CD4-positive, alpha-beta memory T cell (primary cell): ENCODE results near the gene DNMT3A. TPM values are rescaled to one million over a fixed set of nuclear protein-coding genes. Genes with fewer than 3 reads are reported as not detected.

ENCODE experiments used
- CTCF ChIA-PET: fragments of 350-600 bp; sonication (Branson Sonifier 250); formaldehyde crosslinking; loops from one replicate; lab custom pipeline; 2021; ENCODE audit warnings: inconsistent platforms; ENCODE audit not compliant: partially characterized antibody; lab: Charles Lee
- POLR2A ChIA-PET: fragments of 350-600 bp; sonication (Branson Sonifier 250); formaldehyde crosslinking; loops from one replicate; lab custom pipeline; 2021; ENCODE audit not compliant: partially characterized antibody; lab: Charles Lee
- DNase-seq, 5 donors: peaks; one replicate each; pipeline versions ENCODE4 v3.0.0 to v3.0.0-alpha.2; 2020 to 2022; ENCODE audit warnings: mixed read lengths in 1 of 5
- H3K27ac ChIP-seq: one replicate; pipeline ENCODE4 v1.7.0; 2013; ENCODE audit warnings: low read depth, low read length
- H3K27me3 ChIP-seq: 2 replicates; pipeline ENCODE4 v1.7.0; 2013; ENCODE audit warnings: mild to moderate bottlenecking, low read length, moderate library complexity; ENCODE audit not compliant: insufficient read depth
- H3K36me3 ChIP-seq: 2 replicates; pipeline ENCODE4 v1.7.0; 2013; ENCODE audit warnings: mild to moderate bottlenecking, low read length, moderate library complexity; ENCODE audit not compliant: insufficient read depth
- H3K4me1 ChIP-seq: 2 replicates; pipeline ENCODE4 v1.7.0; 2013; ENCODE audit warnings: mild to moderate bottlenecking, low read length, moderate library complexity; ENCODE audit not compliant: insufficient read depth
- H3K4me3 ChIP-seq, 2 donors: one replicate each; pipeline ENCODE4 v1.7.0; 2013; ENCODE audit warnings: low read length in 2 of 2, mild to moderate bottlenecking in 1 of 2
- H3K9me3 ChIP-seq, 2 donors: one replicate each; pipeline ENCODE4 v1.7.0; 2013; ENCODE audit warnings: low read length in 2 of 2, control low read depth in 1 of 2; ENCODE audit not compliant: control insufficient read depth in 1 of 2
- H3K27ac Mint-ChIP-seq, 7 donors: one replicate each; pipeline ENCODE4 v1.8.0; 2020 to 2021; ENCODE audit warnings: mixed read lengths in 7 of 7, mild to moderate bottlenecking in 6 of 7, inconsistent platforms in 3 of 7, moderate library complexity in 3 of 7
- H3K27me3 Mint-ChIP-seq, 2 donors: one replicate each; pipeline ENCODE4 v1.8.0; 2020 to 2021; ENCODE audit warnings: mixed read lengths in 2 of 2
- H3K36me3 Mint-ChIP-seq, 2 donors: one replicate each; pipeline ENCODE4 v1.8.0; 2020 to 2021; ENCODE audit warnings: mixed read lengths in 2 of 2, inconsistent platforms in 1 of 2, mild to moderate bottlenecking in 1 of 2
- H3K4me1 Mint-ChIP-seq, 4 donors: one replicate each; pipeline ENCODE4 v1.8.0; 2020 to 2021; ENCODE audit warnings: mixed read lengths in 4 of 4, mild to moderate bottlenecking in 1 of 4
- H3K4me3 Mint-ChIP-seq, 8 donors: one replicate each; pipeline ENCODE4 v1.8.0; 2020 to 2021; ENCODE audit warnings: mixed read lengths in 8 of 8, mild to moderate bottlenecking in 7 of 8, moderate library complexity in 6 of 8, inconsistent platforms in 3 of 8
- H3K9me3 Mint-ChIP-seq, 8 donors: one replicate each; pipeline ENCODE4 v1.8.0; 2020 to 2021; ENCODE audit warnings: mixed read lengths in 8 of 8, mild to moderate bottlenecking in 5 of 8, inconsistent platforms in 3 of 8, moderate library complexity in 1 of 8
- intact Hi-C: fragments of 100-400 bp; cut with micrococcal nuclease; formaldehyde crosslinking; loops from one replicate; pipeline ENCODE4 v1.15.1; 2023
- polyA plus RNA-seq, 2 donors: library from polyadenylated mRNA; unstranded; fragments of 300-500 nt; fragmentation: Illumina TruSeq; gene quantifications; one replicate each; pipeline ENCODE4 v1.2.3, GENCODE V29; 2021
- total RNA-seq, 2 experiments: library from RNA; stranded (reverse); gene quantifications; one replicate each; pipeline ENCODE4 v1.2.3, GENCODE V29; 2021

The DNMT3A gene
- total and polyA plus RNA-seq, 4 experiments from 2014 or later: 7.5 to 71.6 (median 38.4) TPM

DNA sequence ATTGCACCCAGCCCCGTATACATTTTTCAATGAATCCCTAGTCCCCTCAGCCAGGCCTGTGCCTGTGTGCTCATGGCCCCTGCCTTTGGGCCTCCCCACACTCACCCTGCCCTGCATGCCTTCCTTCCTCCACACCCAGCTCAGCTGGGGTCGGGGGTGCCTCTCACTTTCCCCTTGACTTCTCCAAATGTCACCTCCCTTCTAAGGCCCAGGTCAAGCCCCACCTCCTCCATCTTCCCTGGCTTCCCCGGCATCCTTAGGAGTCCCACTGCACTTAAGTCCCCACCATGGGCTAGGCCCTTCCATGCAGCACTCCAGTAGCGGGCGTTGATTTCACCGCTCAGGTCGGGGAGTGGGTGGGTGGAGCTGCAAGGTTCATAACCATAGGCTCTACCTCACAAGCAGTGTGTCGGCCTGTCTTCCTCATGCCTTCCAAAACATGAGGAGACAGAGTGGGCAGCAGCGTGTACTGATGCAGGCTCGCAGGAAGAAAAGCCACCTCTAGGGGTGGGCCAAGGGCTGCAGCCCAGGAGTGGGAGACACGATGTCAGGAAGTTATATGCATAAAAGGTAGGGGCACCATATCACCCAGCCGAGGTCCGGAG, 47.7 kb downstream of the DNMT3A start:
- Mint-ChIP-seq H3K4me3 (peak overlapping the region; percentile 45 to 90 (median 78)), H3K36me3 (peaks cover 3 to 14% of the 10 kb centered on the region in 2 donors), H3K4me1 (peaks cover 28 to 43% (median 37%) of the 10 kb centered on the region in 4 donors), H3K9me3 (no peaks in the 10 kb centered on the region), H3K27me3 (no peaks in the 10 kb centered on the region), H3K27ac (peak overlapping the region; percentile 86 to 97 (median 93))
- Histone ChIP-seq H3K9me3 (no peaks in the 10 kb centered on the region), H3K36me3 (peaks cover 8% of the 10 kb centered on the region), H3K4me1 (peaks cover 52% of the 10 kb centered on the region), H3K4me3 (peak overlapping the region; percentile 32 to 39), H3K27ac (peak overlapping the region; percentile 69), H3K27me3 (no peaks in the 10 kb centered on the region)
- DNase-seq: peak in 1 of 5 donors; percentile 40
- intact Hi-C loops: no loop called here
- CTCF ChIA-PET: interaction anchor here (1.0 to 5.1 kb wide), 11 partner anchors 9 to 68 kb away, joined by 3 to 40 read pairs (median 10); no protein-coding TSS in a partner anchor
- POLR2A ChIA-PET: interaction anchor here (1.1 to 4.2 kb wide), 16 partner anchors 8 to 78 kb away, joined by 3 to 77 read pairs (median 10); no protein-coding TSS in a partner anchor

DNA sequence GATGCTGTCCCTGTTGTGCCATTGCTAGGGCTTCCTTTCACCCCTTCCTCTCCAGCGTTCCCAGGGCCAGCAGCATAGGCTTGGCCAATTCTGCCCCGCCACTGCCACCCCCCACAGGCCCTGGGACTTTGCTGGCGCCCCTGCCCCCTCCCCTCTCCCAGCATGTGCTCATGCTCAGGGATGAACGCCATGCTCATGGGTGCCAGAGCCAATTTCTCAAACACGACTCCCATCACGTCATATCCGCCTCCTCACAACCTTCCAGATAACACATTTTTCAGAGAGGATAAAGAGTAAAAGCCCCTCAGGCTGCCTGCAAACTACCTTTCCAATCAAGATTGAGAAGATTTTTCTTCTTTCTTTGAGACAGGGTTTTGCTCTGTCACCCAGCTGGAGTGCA, 48.6 kb downstream of the DNMT3A start:
- Mint-ChIP-seq H3K4me3 (no peak overlapping the region), H3K36me3 (peaks cover 6 to 9% of the 10 kb centered on the region in 2 donors), H3K27ac (peak overlapping the region; percentile 75 to 93 (median 86)), H3K4me1 (peaks cover 31 to 50% (median 41%) of the 10 kb centered on the region in 4 donors), H3K9me3 (no peaks in the 10 kb centered on the region), H3K27me3 (no peaks in the 10 kb centered on the region)
- H3K36me3 ChIP-seq: peaks cover 5% of the 10 kb centered on the region
- ChIA-PET CTCF (interaction anchor here (1.5 to 5.1 kb wide), 4 partner anchors 12 to 21 kb away, joined by 3 to 40 read pairs (median 20); no protein-coding TSS in a partner anchor), POLR2A (interaction anchor here (1.5 to 4.2 kb wide), 5 partner anchors 12 to 30 kb away, joined by 5 to 75 read pairs (median 23); no protein-coding TSS in a partner anchor)
- H3K9me3 ChIP-seq: no peaks in the 10 kb centered on the region
- H3K4me1 ChIP-seq: peaks cover 52% of the 10 kb centered on the region
- no peak overlapping the region for H3K4me3 ChIP-seq
- no peak overlapping the region for H3K27ac ChIP-seq
- intact Hi-C loops: no loop called here
- H3K27me3 ChIP-seq: no peaks in the 10 kb centered on the region
- peak in 1 of 5 donors; percentile 19 for DNase-seq

DNA sequence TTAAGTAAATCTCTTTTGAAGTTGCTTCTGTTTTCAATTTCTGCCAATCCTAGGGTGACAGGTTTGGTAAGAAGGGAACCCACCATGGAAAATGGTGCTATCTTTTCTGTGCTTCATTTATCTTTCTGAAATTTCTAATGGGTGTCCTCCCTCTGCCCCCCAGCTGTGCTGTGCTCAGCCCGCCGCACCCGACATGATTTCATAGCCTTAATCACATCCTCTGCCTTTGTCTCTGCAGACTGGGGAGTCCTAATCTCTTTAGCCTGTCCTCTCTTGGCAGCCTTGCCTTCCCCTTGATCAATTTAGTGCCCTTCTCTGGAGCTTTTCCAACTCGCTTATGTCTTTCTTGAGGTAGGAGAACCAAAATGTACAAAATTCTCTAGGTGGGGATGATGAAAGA, 49.3 kb downstream of the DNMT3A start:
- Mint-ChIP-seq H3K27ac (peak overlapping the region; percentile 8 to 93 (median 76)), H3K4me3 (no peak overlapping the region), H3K4me1 (peaks cover 31 to 50% (median 42%) of the 10 kb centered on the region in 4 donors), H3K36me3 (peaks cover 5 to 6% of the 10 kb centered on the region in 2 donors), H3K9me3 (no peaks in the 10 kb centered on the region), H3K27me3 (no peaks in the 10 kb centered on the region)
- Histone ChIP-seq H3K4me3 (no peak overlapping the region), H3K36me3 (no peaks in the 10 kb centered on the region), H3K27ac (no peak overlapping the region), H3K4me1 (peaks cover 53% of the 10 kb centered on the region), H3K9me3 (no peaks in the 10 kb centered on the region), H3K27me3 (no peaks in the 10 kb centered on the region)
- ChIA-PET POLR2A (interaction anchor here (1.4 to 4.2 kb wide), 4 partner anchors 16 to 70 kb away, joined by 3 to 75 read pairs (median 10); no protein-coding TSS in a partner anchor), CTCF (interaction anchor here (1.2 to 5.1 kb wide), 4 partner anchors 15 to 70 kb away, joined by 4 to 40 read pairs (median 14); no protein-coding TSS in a partner anchor)
- DNase-seq: no peak
- intact Hi-C loops: no loop called here

GRCh38 chr2:25290811-25291495, 50.8 kb downstream of the DNMT3A start:
- CTCF ChIA-PET: interaction anchor here (0.6 to 5.1 kb wide), 6 partner anchors 14 to 430 kb away, joined by 3 to 40 read pairs (median 4); no protein-coding TSS in a partner anchor
- Mint-ChIP-seq H3K27me3 (no peaks in the 10 kb centered on the region), H3K36me3 (peaks cover 6% of the 10 kb centered on the region in 2 donors), H3K9me3 (no peaks in the 10 kb centered on the region), H3K27ac (no peak overlapping the region), H3K4me3 (no peak overlapping the region), H3K4me1 (peaks cover 32 to 56% (median 46%) of the 10 kb centered on the region in 4 donors)
- DNase-seq: peak in 1 of 5 donors; percentile 34
- intact Hi-C loops: no loop called here
- H3K4me3 ChIP-seq: no peak overlapping the region
- H3K36me3 ChIP-seq: no peaks in the 10 kb centered on the region
- no peaks in the 10 kb centered on the region for H3K9me3 ChIP-seq
- POLR2A ChIA-PET: interaction anchor here (1.8 to 2.0 kb wide), 2 partner anchors 14 to 17 kb away, joined by 7 to 14 read pairs; no protein-coding TSS in a partner anchor
- H3K27me3 ChIP-seq: no peaks in the 10 kb centered on the region
- H3K4me1 ChIP-seq: peaks cover 57% of the 10 kb centered on the region
- H3K27ac ChIP-seq: no peak overlapping the region

GRCh38 chr2:25286723-25287483, 54.8 kb downstream of the DNMT3A start:
- Mint-ChIP-seq H3K4me1 (peaks cover 18 to 46% (median 30%) of the 10 kb centered on the region in 4 donors), H3K4me3 (peak overlapping the region in 1 of 8 donors; percentile 34), H3K9me3 (no peaks in the 10 kb centered on the region), H3K27me3 (no peaks in the 10 kb centered on the region), H3K36me3 (peaks cover 4 to 18% of the 10 kb centered on the region in 2 donors), H3K27ac (peak overlapping the region; percentile 85 to 99 (median 97))
- intact Hi-C loops: loop anchor here (1.0 to 5.0 kb wide), 5 partner anchors 8 to 1045 kb away; no protein-coding TSS in a partner anchor
- Histone ChIP-seq H3K27ac (peak overlapping the region; percentile 63), H3K4me3 (no peak overlapping the region), H3K36me3 (peaks cover 8% of the 10 kb centered on the region), H3K9me3 (no peaks in the 10 kb centered on the region), H3K4me1 (peaks cover 44% of the 10 kb centered on the region), H3K27me3 (no peaks in the 10 kb centered on the region)
- ChIA-PET CTCF (interaction anchor here (1.3 to 3.8 kb wide), 7 partner anchors 8 to 76 kb away, joined by 4 to 38 read pairs (median 14); partner anchors contain the start of gene DNMT3A), POLR2A (interaction anchor here (1.1 to 4.7 kb wide), 16 partner anchors 8 to 494 kb away, joined by 3 to 100 read pairs (median 15); partner anchors contain the start of genes CENPO and PTRHD1)
- peak in 1 of 5 donors; percentile 35 for DNase-seq

DNA sequence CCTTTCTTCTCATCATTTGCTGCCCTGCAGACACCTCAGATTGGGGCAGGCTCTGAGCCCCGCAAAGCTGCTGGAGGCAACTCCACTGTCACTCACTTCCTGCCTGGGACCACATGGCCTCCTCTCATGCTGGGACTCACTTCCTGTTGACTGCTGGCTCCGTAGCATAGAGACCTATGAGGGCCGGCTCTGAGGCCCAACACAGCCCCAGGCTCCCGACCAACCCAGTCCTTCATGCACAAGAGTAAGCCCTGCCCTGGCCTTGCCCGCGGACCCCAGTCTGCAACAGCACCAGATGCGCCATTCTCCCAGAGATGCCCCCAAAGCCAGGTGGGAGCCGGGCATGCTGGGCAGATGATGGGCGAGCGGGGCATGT, 55.7 kb downstream of the DNMT3A start:
- H3K4me3 Mint-ChIP-seq: peak overlapping the region; percentile 17 to 91 (median 76)
- peak overlapping the region; percentile 85 to 99 (median 97) for H3K27ac Mint-ChIP-seq
- CTCF ChIA-PET: interaction anchor here (0.9 to 3.8 kb wide), 8 partner anchors 9 to 76 kb away, joined by 4 to 38 read pairs (median 12); partner anchors contain the start of gene DNMT3A
- no peaks in the 10 kb centered on the region for H3K9me3 Mint-ChIP-seq
- H3K4me3 ChIP-seq: peak overlapping the region in 1 of 2 donors; percentile 21
- H3K36me3 ChIP-seq: peaks cover 17% of the 10 kb centered on the region
- no peaks in the 10 kb centered on the region for H3K9me3 ChIP-seq
- peak overlapping the region; percentile 63 for H3K27ac ChIP-seq
- no peaks in the 10 kb centered on the region for H3K27me3 Mint-ChIP-seq
- DNase-seq: peak; percentile 68 to 83 (median 75)
- peaks cover 18 to 50% (median 30%) of the 10 kb centered on the region in 4 donors for H3K4me1 Mint-ChIP-seq
- peaks cover 9 to 24% of the 10 kb centered on the region in 2 donors for H3K36me3 Mint-ChIP-seq
- intact Hi-C loops: loop anchor here (1.0 to 5.0 kb wide), 5 partner anchors 9 to 1046 kb away; no protein-coding TSS in a partner anchor
- no peaks in the 10 kb centered on the region for H3K27me3 ChIP-seq
- POLR2A ChIA-PET: interaction anchor here (0.8 to 4.7 kb wide), 21 partner anchors 9 to 493 kb away, joined by 3 to 100 read pairs (median 6); partner anchors contain the start of genes CENPO and PTRHD1
- H3K4me1 ChIP-seq: peaks cover 41% of the 10 kb centered on the region
